Fibroblast of mammary gland (primary cell): ENCODE results near the gene FTHL17.

Experiments used
- DNase-seq: peaks from one replicate; pipeline ENCODE4 v3.0.0-alpha.2; 2010; ENCODE audit warnings: low read depth
- H3K4me3 ChIP-seq: 2 replicates; pipeline ENCODE4 v1.5.1; 2011; ENCODE audit warnings: low read depth, mild to moderate bottlenecking, low read length, moderate library complexity; ENCODE audit not compliant: control insufficient read depth
- TF ChIP-seq, protein P1 (sequence below): conservative IDR thresholded peaks from 2 replicates; pipeline ENCODE4 v1.5.1; 2011; ENCODE audit warnings: low read depth, low read length, inconsistent platforms; ENCODE audit not compliant: control insufficient read depth, insufficient read depth

FTHL17 gene

DNA sequence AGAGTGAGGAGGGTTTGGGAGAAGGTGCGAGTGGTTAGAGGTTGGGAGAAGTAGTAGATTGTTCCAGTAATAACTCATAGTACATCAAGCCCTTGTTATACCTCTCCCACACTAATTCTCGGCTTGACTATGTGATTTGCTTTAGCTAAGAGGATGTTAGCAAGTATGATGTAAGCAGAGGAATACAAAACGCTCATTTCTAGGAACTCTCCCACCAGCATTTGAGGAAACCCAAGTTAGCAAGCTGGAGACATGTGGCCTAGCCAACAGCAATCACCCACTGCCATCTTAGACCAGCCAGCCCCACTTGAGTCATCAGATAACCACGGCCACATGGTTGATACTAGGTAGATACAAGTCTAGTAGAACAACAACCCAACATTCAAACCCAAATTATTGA lies 14.2 kb downstream of the FTHL17 start:
- DNase-seq, result no peak
- H3K4me3 ChIP-seq, result no peak overlapping the region
- TF ChIP-seq, protein P1, sequence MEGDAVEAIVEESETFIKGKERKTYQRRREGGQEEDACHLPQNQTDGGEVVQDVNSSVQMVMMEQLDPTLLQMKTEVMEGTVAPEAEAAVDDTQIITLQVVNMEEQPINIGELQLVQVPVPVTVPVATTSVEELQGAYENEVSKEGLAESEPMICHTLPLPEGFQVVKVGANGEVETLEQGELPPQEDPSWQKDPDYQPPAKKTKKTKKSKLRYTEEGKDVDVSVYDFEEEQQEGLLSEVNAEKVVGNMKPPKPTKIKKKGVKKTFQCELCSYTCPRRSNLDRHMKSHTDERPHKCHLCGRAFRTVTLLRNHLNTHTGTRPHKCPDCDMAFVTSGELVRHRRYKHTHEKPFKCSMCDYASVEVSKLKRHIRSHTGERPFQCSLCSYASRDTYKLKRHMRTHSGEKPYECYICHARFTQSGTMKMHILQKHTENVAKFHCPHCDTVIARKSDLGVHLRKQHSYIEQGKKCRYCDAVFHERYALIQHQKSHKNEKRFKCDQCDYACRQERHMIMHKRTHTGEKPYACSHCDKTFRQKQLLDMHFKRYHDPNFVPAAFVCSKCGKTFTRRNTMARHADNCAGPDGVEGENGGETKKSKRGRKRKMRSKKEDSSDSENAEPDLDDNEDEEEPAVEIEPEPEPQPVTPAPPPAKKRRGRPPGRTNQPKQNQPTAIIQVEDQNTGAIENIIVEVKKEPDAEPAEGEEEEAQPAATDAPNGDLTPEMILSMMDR, result no peak

DNA sequence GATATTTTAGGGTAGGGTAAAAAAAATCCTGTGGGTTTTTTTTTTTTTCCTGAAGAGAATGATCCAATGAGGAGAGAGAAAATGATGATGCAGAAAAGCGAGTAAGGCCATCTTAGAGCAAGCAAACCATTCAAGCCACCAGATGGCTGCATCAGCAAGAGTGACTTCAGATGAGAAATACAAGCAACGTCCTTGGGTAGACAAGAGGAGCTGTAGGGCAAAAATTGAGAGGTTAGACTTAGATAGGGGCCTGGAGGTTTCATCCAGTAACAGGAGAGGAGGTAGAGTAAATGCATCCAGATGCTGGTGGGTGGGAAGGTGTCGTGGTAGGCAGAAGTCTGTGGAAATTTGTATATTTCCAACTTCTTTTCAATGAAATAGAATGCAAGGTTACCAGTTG lies 14.6 kb downstream of the FTHL17 start:
- TF ChIP-seq, protein P1, result no peak
- DNase-seq, result no peak
- H3K4me3 ChIP-seq, result no peak overlapping the region

DNA sequence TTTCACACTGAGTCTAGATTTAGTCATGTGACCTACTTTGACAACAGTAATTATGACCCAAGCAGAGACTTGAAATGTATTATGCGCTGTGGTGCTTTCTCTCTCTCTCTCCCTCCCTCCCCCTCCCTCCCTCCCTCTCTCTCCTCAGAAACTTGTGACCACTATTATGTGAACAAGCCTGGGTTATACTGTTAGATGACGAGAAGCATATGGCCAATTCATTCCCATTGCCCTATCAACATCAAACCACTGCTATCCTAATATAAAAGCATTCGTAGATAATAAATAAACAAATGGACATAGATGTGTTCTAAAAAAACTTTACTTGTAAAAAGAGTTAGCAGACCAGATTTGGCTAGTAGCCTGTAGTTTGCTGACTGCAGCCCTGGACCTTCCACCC lies 18.2 kb downstream of the FTHL17 start:
- TF ChIP-seq, protein P1, result no peak
- no peak for DNase-seq

DNA sequence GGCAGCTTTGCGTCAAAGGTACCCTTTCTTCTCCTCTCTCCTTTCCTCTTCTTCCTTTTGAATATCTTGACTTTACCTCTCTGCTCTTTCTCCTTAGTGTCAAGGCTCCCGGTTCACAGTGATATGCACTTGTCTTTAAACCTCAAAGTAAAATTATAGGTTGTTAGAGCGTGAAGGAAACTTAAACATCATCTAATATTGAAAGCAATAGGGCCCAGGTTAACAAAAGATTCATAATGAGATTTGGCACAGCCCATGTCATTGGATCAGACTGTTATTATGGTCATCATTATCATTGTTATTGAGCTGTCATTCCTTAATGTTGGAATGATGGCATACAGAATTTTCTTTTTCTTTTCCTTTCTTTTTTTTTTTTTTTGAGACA lies 32.5 kb downstream of the FTHL17 start:
- TF ChIP-seq, protein P1, result no peak
- no peak overlapping the region for H3K4me3 ChIP-seq
- no peak for DNase-seq

More for the DNA sequence above, 18.2 kb downstream of the FTHL17 start:
- H3K4me3 ChIP-seq, result no peak overlapping the region

DNA sequence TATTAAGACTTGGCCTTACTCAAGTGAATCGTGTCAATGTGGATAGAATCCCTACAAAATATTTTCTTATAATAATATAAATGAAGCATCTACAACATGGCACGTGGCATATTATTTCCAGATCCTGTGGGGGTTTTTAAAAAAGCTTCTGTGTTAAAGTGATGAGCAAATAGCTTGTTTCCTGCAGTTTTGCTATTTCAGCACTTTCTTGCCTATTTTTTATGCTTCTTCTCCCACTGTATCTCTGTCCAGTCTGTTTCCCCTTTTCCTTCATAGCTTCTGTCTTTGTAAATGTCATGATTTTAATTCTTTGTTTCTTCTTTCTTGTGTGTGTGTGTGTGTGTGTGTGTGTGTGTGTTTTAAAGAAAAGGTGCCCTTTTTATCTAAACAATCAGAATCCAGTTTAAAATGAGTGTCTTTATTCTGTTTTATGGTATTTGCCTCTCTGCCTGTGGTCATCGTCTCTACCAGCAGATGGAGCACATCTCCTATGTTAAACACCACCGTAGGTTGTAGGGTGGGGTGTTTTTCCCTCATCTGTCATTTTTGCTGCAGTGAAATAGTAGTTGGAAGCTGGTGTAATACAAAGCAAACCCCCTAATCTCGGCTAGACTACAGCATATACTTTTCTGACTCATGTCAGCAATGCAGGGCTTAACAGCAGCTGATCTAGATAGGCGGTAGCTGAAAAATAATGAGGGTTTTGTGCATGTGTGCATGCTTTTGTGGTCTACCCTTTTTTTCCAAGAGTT lies 33.1 kb downstream of the FTHL17 start:
- no peak overlapping the region for H3K4me3 ChIP-seq
- DNase-seq, result peak; percentile 35
- TF ChIP-seq, protein P1, result peak; percentile 62

DNA sequence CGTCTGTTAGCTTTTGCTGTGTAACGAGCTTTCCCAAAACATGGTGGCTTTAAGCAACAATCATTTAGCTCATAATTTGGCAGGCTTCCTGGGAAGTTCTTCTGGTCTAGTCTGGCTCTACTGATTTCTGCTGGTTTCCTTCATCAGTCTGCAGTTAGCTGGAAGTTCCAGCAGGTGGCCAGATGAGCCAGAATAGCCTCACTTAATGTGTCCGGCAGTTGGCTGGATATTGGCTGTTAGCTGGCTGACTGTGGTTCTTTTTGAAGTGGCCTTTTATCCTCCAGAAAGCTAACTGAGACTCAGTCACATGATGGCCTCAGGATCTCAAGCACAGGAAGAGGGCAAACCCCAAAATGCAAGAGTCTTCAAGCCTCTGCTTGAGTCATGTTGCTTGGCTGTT lies 34.9 kb downstream of the FTHL17 start:
- DNase-seq, result peak; percentile 58
- no peak overlapping the region for H3K4me3 ChIP-seq
- TF ChIP-seq, protein P1, result peak; percentile 79

DNA sequence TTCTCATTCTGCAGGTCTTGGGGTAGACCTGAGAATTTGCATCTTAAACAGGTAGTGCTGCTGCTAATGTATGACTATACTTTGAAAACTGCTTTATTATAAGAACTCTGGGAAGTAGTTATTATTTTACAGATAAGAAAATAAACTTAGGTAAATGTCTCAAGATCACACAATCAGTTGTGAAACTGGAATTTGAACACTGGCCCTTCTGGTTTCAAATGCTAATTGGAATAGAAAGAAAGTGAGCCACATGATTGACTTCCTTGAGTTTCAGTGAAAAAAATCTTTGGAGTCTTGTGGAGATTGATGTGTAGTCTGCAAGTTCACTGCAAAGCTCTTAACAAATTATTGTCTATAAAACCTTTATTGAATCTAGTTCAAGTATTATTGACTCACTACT lies 44.5 kb downstream of the FTHL17 start:
- no peak for DNase-seq
- TF ChIP-seq, protein P1, result no peak
- H3K4me3 ChIP-seq, result no peak overlapping the region
